BLaER1 (cell line): Measurements from ENCODE around the gene XRRA1.
A peak's percentile ranks its signal among the peaks of the same experiment; 100 is the strongest.
"Not testable (repeated sequence)": the region's sequence is repeated elsewhere in the genome, so short reads cannot be mapped to it uniquely, and the experiment has no call there.

Source experiments
- H3K27ac ChIP-seq: shearing (Covaris generic); formaldehyde crosslinking; 2 replicates; pipeline ENCODE4 v1.8.1; 2022
- H3K27me3 ChIP-seq: shearing (Covaris generic); formaldehyde crosslinking; 2 replicates; pipeline ENCODE4 v1.8.1; 2022
- H3K36me3 ChIP-seq: shearing (Covaris generic); formaldehyde crosslinking; 2 replicates; pipeline ENCODE4 v1.8.1; 2022
- H3K4me1 ChIP-seq: shearing (Covaris generic); formaldehyde crosslinking; 2 replicates; pipeline ENCODE4 v1.8.1; 2022
- H3K4me2 ChIP-seq: shearing (Covaris generic); formaldehyde crosslinking; 2 replicates; pipeline ENCODE4 v1.8.1; 2022
- H3K4me3 ChIP-seq: shearing (Covaris generic); formaldehyde crosslinking; 2 replicates; pipeline ENCODE4 v1.8.1; 2022
- H3K9ac ChIP-seq: shearing (Covaris generic); formaldehyde crosslinking; 2 replicates; pipeline ENCODE4 v1.8.1; 2022
- H3K9me3 ChIP-seq: shearing (Covaris generic); formaldehyde crosslinking; 2 replicates; pipeline ENCODE4 v1.8.1; 2022
- H4K20me1 ChIP-seq: shearing (Covaris generic); formaldehyde crosslinking; 2 replicates; pipeline ENCODE4 v1.8.1; 2022
- Cebpa-rat ChIP-seq: shearing (Covaris generic); IDR thresholded peaks from 2 replicates; pipeline ENCODE4 v1.8.1; 2022

Gene XRRA1

DNA sequence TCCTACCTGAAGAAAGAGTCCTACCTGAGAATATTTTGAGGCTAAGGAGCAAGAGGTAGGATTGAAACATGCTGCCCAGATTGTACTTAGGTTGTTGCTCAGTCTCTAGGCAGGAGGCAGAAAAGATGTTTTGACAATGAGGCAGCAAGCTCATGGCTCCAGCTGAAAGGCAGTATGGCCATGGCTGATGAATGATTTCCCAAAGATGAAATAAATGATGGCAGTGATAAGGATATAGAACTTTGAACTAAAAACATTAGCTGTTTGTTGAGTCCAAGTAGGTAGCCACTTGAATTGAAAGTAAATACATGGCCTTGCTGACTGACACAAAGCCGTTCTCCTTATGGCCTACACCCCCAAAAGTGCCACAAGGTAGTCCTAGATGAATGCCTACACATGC is 33.0 kb upstream of the XRRA1 start:
- Histone ChIP-seq H3K4me1 (no peaks in the 10 kb centered on the region), H3K27ac (no peak overlapping the region), H3K27me3 (no peaks in the 10 kb centered on the region), H3K36me3 (peaks cover 43% of the 10 kb centered on the region), H3K4me2 (no peak overlapping the region), H4K20me1 (no peaks in the 10 kb centered on the region), H3K9me3 (no peaks in the 10 kb centered on the region), H3K9ac (no peak overlapping the region), H3K4me3 (no peak overlapping the region)
- TF ChIP-seq Cebpa-rat = no peak

DNA sequence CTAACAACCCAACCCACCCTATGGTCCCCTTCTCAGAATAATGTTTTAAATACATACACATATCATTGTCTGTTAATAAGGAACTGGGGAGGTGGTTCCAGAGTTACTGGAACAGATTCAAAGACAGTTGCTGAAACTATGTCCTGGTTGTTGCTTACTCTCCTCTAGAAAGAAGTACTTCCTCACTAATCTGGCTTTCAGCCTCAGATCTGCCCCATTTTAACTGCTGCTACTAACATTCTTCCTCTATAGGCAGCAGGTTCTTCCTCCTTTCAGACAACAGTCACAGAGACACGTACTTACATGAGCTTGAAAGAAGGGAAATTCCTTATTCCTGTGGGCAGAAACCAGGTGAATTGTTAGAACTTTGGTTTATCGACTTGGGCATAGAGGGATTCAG is 31.7 kb upstream of the XRRA1 start:
- Histone ChIP-seq H3K4me2 (no peak overlapping the region), H3K27me3 (no peaks in the 10 kb centered on the region), H3K36me3 (peaks cover 54% of the 10 kb centered on the region), H3K9me3 (no peaks in the 10 kb centered on the region), H3K9ac (no peak overlapping the region), H3K4me1 (no peaks in the 10 kb centered on the region), H4K20me1 (peaks cover 9% of the 10 kb centered on the region; the same call in 1 of the 2 replicates), H3K27ac (no peak overlapping the region), H3K4me3 (no peak overlapping the region)
- no peak for TF ChIP-seq Cebpa-rat

DNA sequence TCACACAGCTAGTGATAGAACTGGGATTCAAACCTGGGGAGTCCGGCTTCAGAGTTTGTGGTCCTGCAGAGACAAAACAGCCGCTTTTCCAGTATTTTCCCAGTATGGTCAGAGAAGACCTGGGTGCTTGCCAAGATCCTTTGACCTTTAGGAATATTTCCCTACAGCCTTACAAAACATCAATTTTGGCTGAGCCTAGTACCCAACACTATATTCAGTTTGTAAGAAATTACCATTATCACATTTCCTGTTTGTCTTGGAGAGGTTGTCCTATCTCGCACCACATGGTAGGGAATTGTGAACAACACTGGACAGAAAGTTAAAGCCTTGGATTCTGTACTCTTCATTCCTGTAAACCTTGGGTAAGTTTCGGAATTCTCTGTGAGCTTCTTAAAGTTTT is 29.1 kb upstream of the XRRA1 start:
- Histone ChIP-seq H3K9me3 (no peaks in the 10 kb centered on the region), H3K27ac (no peak overlapping the region), H3K36me3 (peaks cover 80% of the 10 kb centered on the region), H4K20me1 (peaks cover 17% of the 10 kb centered on the region), H3K27me3 (no peaks in the 10 kb centered on the region), H3K4me2 (no peak overlapping the region), H3K4me3 (no peak overlapping the region), H3K9ac (no peak overlapping the region), H3K4me1 (no peaks in the 10 kb centered on the region)
- TF ChIP-seq Cebpa-rat = no peak

DNA sequence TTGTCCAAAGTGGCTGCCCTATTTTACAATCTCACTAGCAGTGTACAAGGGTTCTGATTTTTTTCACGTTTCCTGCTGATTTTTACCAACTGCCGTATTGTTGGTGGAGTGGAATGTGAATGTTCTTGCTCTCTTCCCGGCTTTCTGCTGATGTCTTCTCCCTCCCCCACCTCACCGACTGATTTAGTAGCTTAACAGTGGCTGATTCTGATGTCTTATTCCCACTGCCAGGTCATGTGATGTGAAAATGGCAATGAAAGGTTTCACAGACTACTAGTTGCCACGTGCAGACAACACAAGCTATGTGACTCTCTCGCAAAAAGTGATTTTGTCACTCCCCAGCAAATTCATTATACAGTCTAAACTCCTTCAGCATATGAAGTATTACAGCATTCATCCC is 22.5 kb upstream of the XRRA1 start:
- H3K4me2 ChIP-seq = no peak overlapping the region

DNA sequence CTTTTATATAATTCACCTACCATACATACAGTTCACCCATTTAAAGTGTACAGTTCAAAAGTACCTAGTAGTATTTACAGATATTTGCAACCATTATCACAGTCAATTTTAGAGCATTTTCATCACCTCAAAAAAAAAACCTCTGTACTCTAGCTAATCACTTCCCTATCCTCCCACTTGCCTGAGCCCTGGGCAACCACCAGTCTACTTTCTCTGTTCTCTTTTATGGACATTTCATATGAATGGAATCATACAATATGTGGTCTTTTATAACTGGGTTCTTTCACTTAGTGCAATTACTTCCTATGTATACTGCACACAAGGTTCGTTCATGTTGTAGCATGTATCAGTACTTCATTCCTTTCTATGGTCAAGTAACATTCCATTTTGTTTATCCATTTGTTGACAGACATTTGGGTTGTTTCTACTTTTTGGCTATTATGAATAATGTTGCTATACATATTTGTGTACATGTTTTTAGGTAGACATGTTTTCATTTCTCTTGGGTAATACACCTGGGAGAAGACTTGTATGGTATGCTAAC is 22.0 kb upstream of the XRRA1 start:
- H3K9me3 ChIP-seq = no peaks in the 10 kb centered on the region
- H4K20me1 ChIP-seq = peaks cover 71% of the 10 kb centered on the region
- peaks cover 99% of the 10 kb centered on the region for H3K36me3 ChIP-seq
- no peak overlapping the region for H3K4me3 ChIP-seq
- no peaks in the 10 kb centered on the region for H3K27me3 ChIP-seq
- TF ChIP-seq Cebpa-rat = no peak
- no peak overlapping the region for H3K27ac ChIP-seq
- H3K4me1 ChIP-seq = no peaks in the 10 kb centered on the region
- no peak overlapping the region for H3K4me2 ChIP-seq
- H3K9ac ChIP-seq = no peak overlapping the region

More for the DNA sequence above, 22.5 kb upstream of the XRRA1 start:
- peaks cover 71% of the 10 kb centered on the region for H4K20me1 ChIP-seq
- peaks cover 99% of the 10 kb centered on the region for H3K36me3 ChIP-seq
- no peak for TF ChIP-seq Cebpa-rat
- no peak overlapping the region for H3K4me3 ChIP-seq
- no peak overlapping the region for H3K27ac ChIP-seq
- H3K9me3 ChIP-seq = no peaks in the 10 kb centered on the region
- no peaks in the 10 kb centered on the region for H3K27me3 ChIP-seq
- H3K4me1 ChIP-seq = no peaks in the 10 kb centered on the region
- H3K9ac ChIP-seq = no peak overlapping the region

DNA sequence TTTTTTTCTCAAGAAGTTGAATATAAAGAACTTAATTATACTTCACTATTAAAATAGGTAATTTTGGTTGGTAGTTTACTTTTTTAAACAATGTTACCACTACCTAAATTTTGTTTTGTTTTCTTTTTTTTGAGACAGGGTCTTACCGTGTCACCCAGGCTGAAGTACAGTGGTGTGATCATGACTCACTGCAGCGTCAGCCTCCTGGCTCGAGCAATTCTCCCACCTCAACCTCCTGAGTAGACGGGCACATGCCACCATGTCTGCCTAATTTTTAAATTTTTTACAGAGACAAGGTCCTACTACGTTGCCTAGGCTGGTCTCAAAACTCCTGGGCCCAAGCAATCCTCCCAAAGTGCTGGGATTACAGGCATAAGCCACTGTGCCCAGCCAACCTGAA is 17.8 kb upstream of the XRRA1 start:
- Histone ChIP-seq H3K4me1 (peaks cover 11% of the 10 kb centered on the region; the same call in 1 of the 2 replicates), H3K4me3 (no peak overlapping the region), H3K9me3 (no peaks in the 10 kb centered on the region), H3K4me2 (no peak overlapping the region), H3K27me3 (no peaks in the 10 kb centered on the region), H3K36me3 (peaks cover 88% of the 10 kb centered on the region), H3K9ac (no peak overlapping the region), H3K27ac (no peak overlapping the region), H4K20me1 (peaks cover 99% of the 10 kb centered on the region)
- TF ChIP-seq Cebpa-rat = no peak

DNA sequence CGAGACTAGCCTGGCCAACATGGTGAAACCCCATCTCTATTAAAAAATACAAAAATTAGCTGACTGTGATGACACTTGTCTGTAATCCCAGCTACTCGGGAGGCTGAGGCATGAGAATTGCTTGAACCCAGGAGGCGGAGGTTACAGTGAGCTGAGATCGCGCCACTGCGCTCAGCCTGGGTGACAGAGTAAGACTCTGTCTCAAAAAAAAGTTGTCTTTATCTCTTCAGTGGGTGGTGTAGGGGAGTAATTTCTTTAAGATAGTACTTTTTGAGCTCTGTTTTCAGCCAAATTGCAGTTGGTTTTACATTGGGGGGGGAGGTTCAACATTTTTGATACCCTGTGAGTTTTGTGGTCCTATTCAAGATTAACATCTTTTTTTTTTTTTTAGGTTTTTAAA is 11.2 kb upstream of the XRRA1 start:
- H3K27ac ChIP-seq, H3K4me3 ChIP-seq, H3K4me2 ChIP-seq, H3K9ac ChIP-seq, H3K9me3 ChIP-seq, H3K27me3 ChIP-seq: not testable (repeated sequence)
- Histone ChIP-seq H4K20me1 (peaks cover 96% of the 10 kb centered on the region), H3K4me1 (peaks cover 18% of the 10 kb centered on the region), H3K36me3 (peaks cover 76% of the 10 kb centered on the region)

DNA sequence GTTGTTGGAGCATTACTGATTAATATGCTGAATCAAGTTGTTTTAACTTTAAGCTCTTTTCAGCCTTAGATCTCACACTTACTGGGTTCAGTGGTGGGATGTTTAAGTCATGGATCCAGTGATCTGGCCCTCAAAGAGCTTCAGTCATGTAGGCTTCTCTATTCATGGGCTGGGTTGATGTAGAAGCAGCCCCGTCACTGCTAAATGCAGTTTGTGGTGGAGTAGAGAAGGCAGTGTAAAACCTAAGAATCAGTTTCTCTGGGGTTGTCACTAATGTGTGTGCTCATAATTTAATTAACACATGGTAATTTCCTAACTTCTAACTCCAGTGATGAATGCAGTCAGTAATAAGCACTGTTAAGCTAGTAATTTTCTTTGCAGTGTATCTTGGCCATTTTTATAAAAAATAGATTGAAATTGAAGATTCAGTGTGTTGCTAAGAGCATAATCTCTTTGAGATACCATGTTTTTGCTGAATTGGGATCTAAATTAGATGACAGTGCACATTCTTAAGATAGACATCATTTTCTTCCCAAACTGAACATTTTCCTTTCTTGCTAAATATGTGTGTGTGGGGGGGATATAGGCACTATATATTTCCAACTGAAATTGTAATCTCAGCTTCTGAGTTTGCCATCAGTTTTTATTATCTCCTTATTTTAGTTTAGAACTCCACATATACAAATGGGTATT is 9.2 kb upstream of the XRRA1 start:
- H3K36me3 ChIP-seq = peaks cover 69% of the 10 kb centered on the region
- no peak for TF ChIP-seq Cebpa-rat
- no peak overlapping the region for H3K27ac ChIP-seq
- H3K9me3 ChIP-seq = no peaks in the 10 kb centered on the region; the same call in 1 of the 2 replicates
- H3K4me3 ChIP-seq = no peak overlapping the region
- no peak overlapping the region for H3K9ac ChIP-seq
- no peak overlapping the region for H3K4me2 ChIP-seq
- H3K27me3 ChIP-seq = no peaks in the 10 kb centered on the region
- H3K4me1 ChIP-seq = peaks cover 33% of the 10 kb centered on the region
- H4K20me1 ChIP-seq = peaks cover 96% of the 10 kb centered on the region

DNA sequence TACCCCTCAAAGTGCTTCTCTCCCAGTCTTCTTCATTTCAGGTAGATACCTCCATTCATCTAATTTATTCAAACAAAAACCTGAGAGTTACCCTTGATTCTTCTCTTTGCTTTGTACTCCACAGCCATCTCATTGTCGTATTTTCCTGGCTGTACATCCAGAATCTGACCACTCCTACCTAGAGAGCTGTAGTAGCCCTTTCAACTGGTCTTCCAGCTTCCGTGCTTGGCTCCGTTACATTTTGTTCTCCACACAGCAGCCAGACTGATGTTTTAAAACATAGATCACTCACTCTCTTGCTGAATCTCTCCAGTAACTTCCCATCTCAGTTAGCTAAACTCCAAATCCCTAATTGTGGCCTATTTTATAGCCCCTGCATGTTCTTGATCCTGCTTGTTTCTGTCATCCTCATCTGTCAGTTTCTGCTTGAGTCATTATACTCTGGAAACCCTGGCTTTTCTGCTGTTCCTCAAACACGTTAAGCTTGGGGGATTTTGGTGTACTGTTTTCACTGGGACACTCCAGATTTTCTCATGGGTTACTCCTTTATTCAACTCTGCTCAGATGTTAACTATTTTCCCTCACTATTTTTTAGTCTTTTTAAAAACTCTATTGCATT is 7.6 kb upstream of the XRRA1 start:
- Histone ChIP-seq H3K36me3 (peaks cover 73% of the 10 kb centered on the region), H3K27ac (no peak overlapping the region), H3K4me2 (no peak overlapping the region), H3K4me3 (no peak overlapping the region), H3K9me3 (no peaks in the 10 kb centered on the region; the same call in 1 of the 2 replicates), H3K27me3 (no peaks in the 10 kb centered on the region), H3K4me1 (peaks cover 38% of the 10 kb centered on the region), H4K20me1 (peaks cover 96% of the 10 kb centered on the region), H3K9ac (no peak overlapping the region)
- no peak for TF ChIP-seq Cebpa-rat

DNA sequence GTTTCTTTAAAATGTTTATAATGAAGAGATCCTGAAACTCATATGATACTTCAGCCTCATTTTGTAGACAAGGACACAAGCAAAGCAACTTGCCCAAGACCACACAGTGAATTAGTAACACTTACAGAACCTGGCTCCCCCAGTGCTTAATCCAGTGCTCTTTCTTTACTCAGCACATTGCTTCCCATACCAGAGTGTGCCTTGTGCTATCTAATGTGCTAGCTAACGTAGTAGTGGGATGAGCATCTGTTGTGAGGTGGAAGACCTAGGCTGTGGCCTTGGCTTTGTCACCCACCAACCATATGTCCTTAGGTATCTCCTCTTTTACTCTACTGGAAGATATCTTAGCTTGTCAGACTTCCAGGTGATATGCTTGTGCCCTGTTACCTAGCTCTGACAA is 5.3 kb upstream of the XRRA1 start:
- no peaks in the 10 kb centered on the region for H3K27me3 ChIP-seq
- H3K4me3 ChIP-seq = no peak overlapping the region
- H3K9ac ChIP-seq = peak overlapping the region; percentile 47
- TF ChIP-seq Cebpa-rat = no peak
- H3K4me1 ChIP-seq = peaks cover 43% of the 10 kb centered on the region
- peak overlapping the region; percentile 20; the same call in 1 of the 2 replicates for H3K27ac ChIP-seq
- peak overlapping the region; percentile 89 for H3K4me2 ChIP-seq
- H3K36me3 ChIP-seq = peaks cover 56% of the 10 kb centered on the region
- H4K20me1 ChIP-seq = peaks cover 88% of the 10 kb centered on the region
- H3K9me3 ChIP-seq = no peaks in the 10 kb centered on the region; the same call in 1 of the 2 replicates
